Measurements from ENCODE around the gene ASPDH.
A peak's percentile ranks its signal among the peaks of the same experiment; 100 is the strongest.
"Not testable (repeated sequence)": the region's sequence is repeated elsewhere in the genome, so short reads cannot be mapped to it uniquely, and the experiment has no call there.

The ASPDH gene

DNA sequence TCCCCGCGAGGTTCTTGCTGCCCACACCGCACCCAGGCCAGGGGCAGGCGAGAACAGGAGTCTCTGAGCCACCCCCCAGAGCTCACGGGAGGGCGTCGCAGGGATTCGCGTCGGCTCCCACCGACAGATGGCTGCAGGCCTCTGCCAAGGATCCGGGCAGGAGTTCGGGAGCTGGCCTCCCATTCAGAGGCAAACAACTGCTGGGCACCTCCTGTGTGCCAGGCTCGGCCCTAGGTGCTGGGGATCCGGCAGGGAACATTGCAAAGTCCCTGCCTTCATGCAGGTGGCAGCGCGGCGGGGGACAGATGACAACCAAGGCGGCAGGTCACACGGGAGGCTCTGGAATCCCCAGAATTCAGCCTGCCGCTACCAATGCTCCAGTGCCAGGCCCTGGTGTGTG, 29.2 kb upstream of the ASPDH start:
- Histone ChIP-seq H3K4me3 (ENCODE audit: low read depth, low read length) (no peak overlapping the region), H3K9ac (ENCODE audit: low read depth, low read length) (no peak overlapping the region), H3K9me3 (ENCODE audit: control insufficient read depth, insufficient read depth, low read length) (no peaks in the 10 kb centered on the region), H3K36me3 (ENCODE audit: control insufficient read depth, insufficient read depth, low read length) (no peaks in the 10 kb centered on the region), H3K27me3 (ENCODE audit: control insufficient read depth, insufficient read depth, low read length) (no peaks in the 10 kb centered on the region), H3K4me1 (ENCODE audit: control insufficient read depth, insufficient read depth, low read length) (peaks cover 3% of the 10 kb centered on the region)

DNA sequence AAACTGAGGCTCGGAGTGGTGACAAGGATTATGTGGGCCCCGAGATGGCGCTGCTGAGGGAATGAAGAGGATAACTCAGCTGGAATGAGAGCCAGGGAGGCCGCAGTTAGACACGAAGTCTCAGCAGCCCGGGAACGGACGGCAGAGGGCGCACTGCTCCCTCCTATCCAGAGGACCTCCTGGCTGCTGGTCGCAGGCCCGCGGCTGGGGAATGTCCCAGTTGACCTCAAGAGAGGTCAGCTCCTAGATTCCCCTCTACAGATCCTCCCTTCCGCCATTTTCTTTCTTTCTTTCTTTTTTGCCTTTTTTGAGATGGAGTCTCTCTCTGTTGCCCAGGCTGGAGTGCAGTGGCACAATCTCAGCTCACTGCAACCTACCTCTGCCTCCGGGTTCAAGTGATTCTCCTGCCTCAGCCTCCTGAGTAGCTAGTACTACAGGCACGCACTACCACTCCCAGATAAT, 24.1 kb upstream of the ASPDH start:
- Histone ChIP-seq H3K4me3 (ENCODE audit: low read depth, low read length) (no peak overlapping the region), H3K4me1 (ENCODE audit: control insufficient read depth, insufficient read depth, low read length) (peaks cover 3% of the 10 kb centered on the region), H3K9ac (ENCODE audit: low read depth, low read length) (no peak overlapping the region), H3K36me3 (ENCODE audit: control insufficient read depth, insufficient read depth, low read length) (no peaks in the 10 kb centered on the region), H3K9me3 (ENCODE audit: control insufficient read depth, insufficient read depth, low read length) (no peaks in the 10 kb centered on the region), H3K27me3 (ENCODE audit: control insufficient read depth, insufficient read depth, low read length) (no peaks in the 10 kb centered on the region)

- H3K9ac ChIP-seq (ENCODE audit: low read depth, low read length): no peak overlapping the region
- no peaks in the 10 kb centered on the region for H3K9me3 ChIP-seq (ENCODE audit: control insufficient read depth, insufficient read depth, low read length)
- H3K36me3 ChIP-seq (ENCODE audit: control insufficient read depth, insufficient read depth, low read length): no peaks in the 10 kb centered on the region
- peaks cover 3% of the 10 kb centered on the region for H3K4me1 ChIP-seq (ENCODE audit: control insufficient read depth, insufficient read depth, low read length)
- no peaks in the 10 kb centered on the region for H3K27me3 ChIP-seq (ENCODE audit: control insufficient read depth, insufficient read depth, low read length)
- no peak overlapping the region for H3K4me3 ChIP-seq (ENCODE audit: low read depth, low read length)
Measured at GRCh38 chr19:50537306-50537685, 23.6 kb upstream of the ASPDH start.

GRCh38 chr19:50536662-50537305, 23.1 kb upstream of the ASPDH start:
- Histone ChIP-seq H3K27me3 (ENCODE audit: control insufficient read depth, insufficient read depth, low read length) (no peaks in the 10 kb centered on the region), H3K9me3 (ENCODE audit: control insufficient read depth, insufficient read depth, low read length) (no peaks in the 10 kb centered on the region), H3K9ac (ENCODE audit: low read depth, low read length) (no peak overlapping the region), H3K4me3 (ENCODE audit: low read depth, low read length) (no peak overlapping the region), H3K36me3 (ENCODE audit: control insufficient read depth, insufficient read depth, low read length) (no peaks in the 10 kb centered on the region), H3K4me1 (ENCODE audit: control insufficient read depth, insufficient read depth, low read length) (peaks cover under 1% of the 10 kb centered on the region)

- Histone ChIP-seq H3K36me3 (ENCODE audit: control insufficient read depth, insufficient read depth, low read length) (no peaks in the 10 kb centered on the region), H3K9me3 (ENCODE audit: control insufficient read depth, insufficient read depth, low read length) (no peaks in the 10 kb centered on the region), H3K9ac (ENCODE audit: low read depth, low read length) (no peak overlapping the region), H3K4me1 (ENCODE audit: control insufficient read depth, insufficient read depth, low read length) (peaks cover 3% of the 10 kb centered on the region), H3K27me3 (ENCODE audit: control insufficient read depth, insufficient read depth, low read length) (no peaks in the 10 kb centered on the region), H3K4me3 (ENCODE audit: low read depth, low read length) (no peak overlapping the region)
Measured at GRCh38 chr19:50535672-50536187, 22.0 kb upstream of the ASPDH start.

GRCh38 chr19:50534478-50534877, 20.8 kb upstream of the ASPDH start:
- Histone ChIP-seq H3K27me3 (ENCODE audit: control insufficient read depth, insufficient read depth, low read length) (no peaks in the 10 kb centered on the region), H3K9ac (ENCODE audit: low read depth, low read length) (no peak overlapping the region), H3K36me3 (ENCODE audit: control insufficient read depth, insufficient read depth, low read length) (no peaks in the 10 kb centered on the region), H3K9me3 (ENCODE audit: control insufficient read depth, insufficient read depth, low read length) (no peaks in the 10 kb centered on the region), H3K4me1 (ENCODE audit: control insufficient read depth, insufficient read depth, low read length) (peaks cover 3% of the 10 kb centered on the region), H3K4me3 (ENCODE audit: low read depth, low read length) (no peak overlapping the region)

DNA sequence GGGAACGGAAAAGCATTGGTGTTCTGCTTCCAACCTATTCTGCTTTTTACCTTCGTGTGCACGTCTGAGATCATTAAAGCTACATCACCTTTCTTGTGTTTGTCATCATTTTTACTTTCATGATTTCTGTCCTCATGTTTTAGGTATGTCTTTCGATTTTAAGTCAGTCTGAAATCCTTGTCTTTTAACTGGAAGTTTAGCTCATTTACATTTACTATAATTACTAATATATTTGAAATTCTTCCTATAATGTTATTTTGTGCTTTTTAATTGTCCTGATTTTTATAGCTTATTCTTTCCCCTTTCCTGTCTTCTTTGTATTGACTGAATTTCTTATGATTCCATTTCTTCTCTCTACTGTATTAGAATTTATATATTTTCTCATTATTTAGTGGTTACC, 19.2 kb upstream of the ASPDH start:
- Histone ChIP-seq H3K9ac (ENCODE audit: low read depth, low read length) (no peak overlapping the region), H3K27me3 (ENCODE audit: control insufficient read depth, insufficient read depth, low read length) (no peaks in the 10 kb centered on the region), H3K4me3 (ENCODE audit: low read depth, low read length) (no peak overlapping the region), H3K36me3 (ENCODE audit: control insufficient read depth, insufficient read depth, low read length) (no peaks in the 10 kb centered on the region), H3K9me3 (ENCODE audit: control insufficient read depth, insufficient read depth, low read length) (no peaks in the 10 kb centered on the region), H3K4me1 (ENCODE audit: control insufficient read depth, insufficient read depth, low read length) (peaks cover 3% of the 10 kb centered on the region)

- H3K36me3 ChIP-seq (ENCODE audit: control insufficient read depth, insufficient read depth, low read length): peaks cover 2% of the 10 kb centered on the region
- peak overlapping the region; percentile 4 for H3K4me3 ChIP-seq (ENCODE audit: low read depth, low read length)
- H3K27me3 ChIP-seq (ENCODE audit: control insufficient read depth, insufficient read depth, low read length): no peaks in the 10 kb centered on the region
- H3K9me3 ChIP-seq (ENCODE audit: control insufficient read depth, insufficient read depth, low read length): no peaks in the 10 kb centered on the region
- H3K4me1 ChIP-seq (ENCODE audit: control insufficient read depth, insufficient read depth, low read length): peaks cover 3% of the 10 kb centered on the region
- no peak overlapping the region for H3K9ac ChIP-seq (ENCODE audit: low read depth, low read length)
Measured at GRCh38 chr19:50531171-50531612, 17.5 kb upstream of the ASPDH start.

DNA sequence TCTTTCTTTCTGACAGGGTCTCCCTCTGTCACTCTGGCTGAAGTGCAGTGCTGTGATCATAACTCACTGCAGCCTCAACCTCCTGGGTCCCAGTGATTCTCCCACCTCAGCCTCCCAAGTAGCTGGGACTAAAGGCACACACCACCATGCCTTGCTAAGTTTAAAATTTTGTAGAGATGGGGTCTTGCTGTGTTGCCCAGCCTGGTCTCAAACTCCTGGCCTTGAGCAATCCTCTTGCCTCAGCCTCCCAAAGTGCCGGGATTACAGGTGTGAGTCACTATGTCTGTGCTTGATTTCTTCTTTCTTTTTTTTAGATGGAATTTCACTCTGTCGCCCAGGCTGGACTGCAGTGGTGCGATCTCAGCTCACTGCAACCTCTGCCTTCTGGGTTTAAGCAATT, 14.3 kb upstream of the ASPDH start:
- H3K4me1 ChIP-seq (ENCODE audit: control insufficient read depth, insufficient read depth, low read length); H3K27me3 ChIP-seq (ENCODE audit: control insufficient read depth, insufficient read depth, low read length); H3K4me3 ChIP-seq (ENCODE audit: low read depth, low read length); H3K9me3 ChIP-seq (ENCODE audit: control insufficient read depth, insufficient read depth, low read length); H3K9ac ChIP-seq (ENCODE audit: low read depth, low read length); H3K36me3 ChIP-seq (ENCODE audit: control insufficient read depth, insufficient read depth, low read length): not testable (repeated sequence)

GRCh38 chr19:50522881-50523280, 9.2 kb upstream of the ASPDH start:
- Histone ChIP-seq H3K36me3 (ENCODE audit: control insufficient read depth, insufficient read depth, low read length) (peaks cover 10% of the 10 kb centered on the region), H3K4me3 (ENCODE audit: low read depth, low read length) (no peak overlapping the region), H3K9ac (ENCODE audit: low read depth, low read length) (no peak overlapping the region), H3K4me1 (ENCODE audit: control insufficient read depth, insufficient read depth, low read length) (no peaks in the 10 kb centered on the region), H3K9me3 (ENCODE audit: control insufficient read depth, insufficient read depth, low read length) (no peaks in the 10 kb centered on the region), H3K27me3 (ENCODE audit: control insufficient read depth, insufficient read depth, low read length) (no peaks in the 10 kb centered on the region)

DNA sequence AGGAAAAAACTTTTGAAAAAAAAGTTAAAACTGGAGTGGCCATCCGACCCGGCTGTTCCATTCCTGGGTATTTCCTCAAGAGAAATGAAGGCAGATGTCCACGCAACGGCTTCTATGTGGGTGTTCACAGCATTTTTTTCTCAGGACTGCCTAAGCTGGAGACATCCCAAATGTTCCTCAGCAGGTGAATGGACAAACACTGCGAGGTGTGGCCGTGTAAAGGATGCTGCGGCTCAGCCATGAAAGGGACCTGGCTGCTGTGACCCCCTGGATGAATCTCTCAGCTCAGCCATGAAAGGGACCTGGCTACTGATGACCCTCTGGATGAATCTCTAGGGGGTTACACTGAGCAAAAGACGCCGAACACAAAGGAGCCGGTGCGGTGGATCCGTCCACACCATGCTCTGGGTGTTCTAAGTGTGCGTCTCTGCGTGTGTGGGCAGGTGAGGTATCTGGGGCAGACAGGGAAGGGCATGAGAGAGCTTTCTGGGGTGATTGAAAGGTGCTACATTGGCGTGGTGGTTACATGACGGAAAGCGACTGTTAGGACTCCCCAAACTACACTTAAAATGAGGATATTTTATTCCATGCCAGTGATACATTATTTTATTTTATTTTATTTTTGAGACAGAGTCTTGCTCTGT, 7.2 kb upstream of the ASPDH start:
- H3K27me3 ChIP-seq (ENCODE audit: control insufficient read depth, insufficient read depth, low read length): no peaks in the 10 kb centered on the region
- H3K36me3 ChIP-seq (ENCODE audit: control insufficient read depth, insufficient read depth, low read length): peaks cover 10% of the 10 kb centered on the region
- H3K4me3 ChIP-seq (ENCODE audit: low read depth, low read length): no peak overlapping the region
- no peaks in the 10 kb centered on the region for H3K9me3 ChIP-seq (ENCODE audit: control insufficient read depth, insufficient read depth, low read length)
- no peak overlapping the region for H3K9ac ChIP-seq (ENCODE audit: low read depth, low read length)
- H3K4me1 ChIP-seq (ENCODE audit: control insufficient read depth, insufficient read depth, low read length): no peaks in the 10 kb centered on the region

GRCh38 chr19:50519006-50519575, 5.4 kb upstream of the ASPDH start:
- Histone ChIP-seq H3K9me3 (ENCODE audit: control insufficient read depth, insufficient read depth, low read length) (no peaks in the 10 kb centered on the region), H3K9ac (ENCODE audit: low read depth, low read length) (no peak overlapping the region), H3K4me1 (ENCODE audit: control insufficient read depth, insufficient read depth, low read length) (no peaks in the 10 kb centered on the region), H3K36me3 (ENCODE audit: control insufficient read depth, insufficient read depth, low read length) (peaks cover 10% of the 10 kb centered on the region), H3K27me3 (ENCODE audit: control insufficient read depth, insufficient read depth, low read length) (peaks cover 4% of the 10 kb centered on the region), H3K4me3 (ENCODE audit: low read depth, low read length) (no peak overlapping the region)

Data from iPS-15b (cell line).